GM21825 (cell line): ENCODE data around the gene SYNGR1.

Experiments used
- ATAC-seq: cut with Tn5 transposase; IDR thresholded peaks from one replicate; pipeline ENCODE4 v1.9.1; 2021; ENCODE audit warnings: mild to moderate bottlenecking, moderate library complexity; ENCODE audit not compliant: unreplicated experiment

SYNGR1 gene

GRCh38 chr22:39349967-39350726 lies at the start of gene SYNGR1:
TSS of gene SYNGR1 (plus strand) at chr22:39349991. CDS start at chr22:39350011, 20 bp downstream.
- no peak for ATAC-seq

- ATAC-seq: no peak
These were observed 49.5 kb upstream of the SYNGR1 start for GRCh38 chr22:39300186-39300830.

GRCh38 chr22:39301108-39301507 lies 48.7 kb upstream of the SYNGR1 start:
- ATAC-seq: no peak

GRCh38 chr22:39301926-39302325 lies 47.9 kb upstream of the SYNGR1 start:
- ATAC-seq: no peak

- no peak for ATAC-seq
These were observed 47.3 kb upstream of the SYNGR1 start for GRCh38 chr22:39302431-39302960.

- no peak for ATAC-seq
These were observed 46.4 kb upstream of the SYNGR1 start for GRCh38 chr22:39303358-39303757.

- ATAC-seq: no peak
These were observed 45.7 kb upstream of the SYNGR1 start for GRCh38 chr22:39303892-39304671.

- ATAC-seq: no peak
These were observed 43.1 kb upstream of the SYNGR1 start for GRCh38 chr22:39306456-39307361.

GRCh38 chr22:39308614-39309363 lies 41.0 kb upstream of the SYNGR1 start:
- no peak for ATAC-seq

GRCh38 chr22:39309364-39309861 lies 40.4 kb upstream of the SYNGR1 start:
- ATAC-seq: no peak

GRCh38 chr22:39309881-39310714 lies 39.7 kb upstream of the SYNGR1 start:
- ATAC-seq: no peak

GRCh38 chr22:39311592-39312400 lies 38.0 kb upstream of the SYNGR1 start:
- ATAC-seq: no peak

- no peak for ATAC-seq
These were observed 37.4 kb upstream of the SYNGR1 start for GRCh38 chr22:39312410-39312809.

- ATAC-seq: no peak
These were observed 36.4 kb upstream of the SYNGR1 start for GRCh38 chr22:39313258-39314001.

GRCh38 chr22:39314251-39314971 lies 35.4 kb upstream of the SYNGR1 start:
- no peak for ATAC-seq

GRCh38 chr22:39315389-39315788 lies 34.4 kb upstream of the SYNGR1 start:
- ATAC-seq: no peak
